GM12878 (cell line): ENCODE data around the gene CNNM4. TPM values are rescaled to one million over a fixed set of nuclear protein-coding genes. Genes with fewer than 3 reads are reported as not detected.

ENCODE experiments used
- ATAC-seq: fragments of 200-7000 bp; cut with Tn5 transposase; 3 replicates; pipeline ENCODE4 v1.9.1; 2020; ENCODE audit warnings: mild to moderate bottlenecking, moderate library complexity
- BruUV-seq: library from RNA; stranded (reverse); fragments of 400-500 nt; replicated peaks from 2 replicates; lab custom pipeline; 2021; lab: Mats Ljungman, UMichigan
- CTCF ChIA-PET: fragments of 300-600 bp; sonication (Branson Sonifier 250); formaldehyde crosslinking; extraction: SDS; loops from one replicate; lab custom pipeline; 2021; ENCODE audit warnings: inconsistent platforms; lab: Yijun Ruan, JAX
- POLR2A ChIA-PET: fragments of 350-600 bp; formaldehyde crosslinking; extraction: SDS; loops from one replicate; lab custom pipeline; 2021; ENCODE audit warnings: inconsistent platforms; lab: Charles Lee
- RAD21 ChIA-PET: fragments of 300-600 bp; sonication (Branson Sonifier 250); formaldehyde crosslinking; loops from one replicate; lab custom pipeline; 2023; ENCODE audit warnings: antibody characterized with exemption; ENCODE audit not compliant: unreplicated experiment; lab: Charles Lee
- SMC1A ChIA-PET: fragments of 300-600 bp; sonication (Branson Sonifier 250); formaldehyde crosslinking; loops from one replicate; lab custom pipeline; 2023; ENCODE audit not compliant: unreplicated experiment, uncharacterized antibody; lab: Charles Lee
- DNase-seq: peaks from one replicate; pipeline ENCODE4 v3.0.0-alpha.2; 2011; ENCODE audit warnings: low read depth, low spot score
- FAIRE-seq: peaks from 3 replicates; lab custom pipeline; 2011; peaks lifted over from hg19 to GRCh38; lab: Jason Lieb, UNC
- H2AFZ ChIP-seq: 2 replicates; pipeline ENCODE4 v1.6.0; 2011; ENCODE audit warnings: low read depth, low read length, control low read depth; ENCODE audit not compliant: control insufficient read depth
- H3K27ac ChIP-seq: 2 replicates; pipeline ENCODE4 v1.5.1; 2011; ENCODE audit warnings: control low read depth; ENCODE audit not compliant: control insufficient read depth, insufficient read depth
- H3K27me3 ChIP-seq, 2 experiments: replicated peaks in 1 of 2; 2 replicates each; pipeline versions ENCODE4 v1.6.0 to v1.6.1; 2011; ENCODE audit warnings: low read length in 1 of 2; ENCODE audit not compliant: control insufficient read depth in 2 of 2, insufficient read depth in 2 of 2
- H3K36me3 ChIP-seq, 2 experiments: 2 replicates each; pipeline ENCODE4 v1.5.1; 2011; ENCODE audit warnings: low read length in 1 of 2; ENCODE audit not compliant: control insufficient read depth in 2 of 2, insufficient read depth in 2 of 2
- H3K4me1 ChIP-seq: 2 replicates; pipeline ENCODE4 v1.6.1; 2011; ENCODE audit warnings: mild to moderate bottlenecking, low read length, moderate library complexity, mixed read lengths; ENCODE audit not compliant: control insufficient read depth, insufficient read depth
- H3K4me2 ChIP-seq: 2 replicates; pipeline ENCODE4 v1.6.0; 2011; ENCODE audit warnings: control low read depth; ENCODE audit not compliant: control insufficient read depth, insufficient read depth
- H3K4me3 ChIP-seq: fragments of 200-600 bp; sonication (generic); 2 replicates; pipeline ENCODE4 v1.5.1; 2016
- H3K79me2 ChIP-seq: 2 replicates; pipeline ENCODE4 v1.6.0; 2011; ENCODE audit warnings: low read length; ENCODE audit not compliant: control insufficient read depth, insufficient read depth
- H3K9ac ChIP-seq: 2 replicates; pipeline ENCODE4 v1.8.0; 2011; ENCODE audit warnings: low read length, control low read depth, mixed read lengths; ENCODE audit not compliant: control insufficient read depth, insufficient read depth
- H3K9me3 ChIP-seq: replicated peaks from 3 replicates; pipeline ENCODE4 v1.5.1; 2011; ENCODE audit warnings: mild to moderate bottlenecking, low read length; ENCODE audit not compliant: control insufficient read depth, insufficient read depth
- H4K20me1 ChIP-seq: 2 replicates; pipeline ENCODE4 v1.6.0; 2011; ENCODE audit not compliant: control insufficient read depth, insufficient read depth
- BHLHE40 ChIP-seq, 2 experiments: fragments of 450-650 bp in 1 of 2; IDR thresholded peaks; 2 replicates each; pipeline ENCODE4 v1.6.1; 2011 to 2017; ENCODE audit warnings: low read depth in 2 of 2, borderline replicate concordance in 1 of 2, improper control_type of control experiment in 1 of 2, low read length in 1 of 2, mild to moderate bottlenecking in 1 of 2
- BMI1 ChIP-seq: fragments of 450-650 bp; IDR thresholded peaks from 2 replicates; pipeline ENCODE4 v1.6.1; 2016; ENCODE audit warnings: mild to moderate bottlenecking, moderate library complexity, borderline replicate concordance
- CHD1 ChIP-seq: IDR thresholded peaks from 2 replicates; pipeline ENCODE4 v1.6.1; 2012; ENCODE audit warnings: low read depth, low read length, improper control_type of control experiment
- CREM ChIP-seq: IDR thresholded peaks from 2 replicates; pipeline ENCODE4 v1.6.1; 2014; ENCODE audit warnings: antibody characterized with exemption, low read depth
- EGR1 ChIP-seq, 2 experiments: IDR thresholded peaks; 1 replicate in 1 of 2; 2 replicates in 1 of 2; pipeline ENCODE4 v1.6.1; 2011 to 2012; ENCODE audit warnings: low read depth in 2 of 2, low read length in 2 of 2, borderline replicate concordance in 1 of 2, mild to moderate bottlenecking in 1 of 2, moderate library complexity in 1 of 2
- EZH2 ChIP-seq: IDR thresholded peaks from 2 replicates; pipeline ENCODE4 v1.6.1; 2012; ENCODE audit warnings: low read depth, mild to moderate bottlenecking, control low read depth, inconsistent platforms, low read length, borderline replicate concordance; ENCODE audit not compliant: control insufficient read depth
- GATAD2B ChIP-seq: fragments of 450-650 bp; conservative IDR thresholded peaks from 2 replicates; pipeline ENCODE4 v1.6.1; 2017; ENCODE audit warnings: low read depth, mild to moderate bottlenecking, moderate library complexity
- HDGF ChIP-seq: fragments of 450-650 bp; IDR thresholded peaks from 2 replicates; pipeline ENCODE4 v1.6.1; 2016; ENCODE audit warnings: antibody characterized with exemption
- MEF2B ChIP-seq: fragments of 450-650 bp; IDR thresholded peaks from 2 replicates; pipeline ENCODE4 v1.6.1; 2018; ENCODE audit warnings: mild to moderate bottlenecking, moderate library complexity; ENCODE audit not compliant: partially characterized antibody, poor library complexity, severe bottlenecking
- PAX8 ChIP-seq: fragments of 450-650 bp; IDR thresholded peaks from 2 replicates; pipeline ENCODE4 v1.6.1; 2017; ENCODE audit warnings: mild to moderate bottlenecking, moderate library complexity
- POLR2A ChIP-seq: IDR thresholded peaks from 2 replicates; pipeline ENCODE4 v1.6.1; 2011; ENCODE audit warnings: low read depth, mild to moderate bottlenecking, low read length
- RAD21 ChIP-seq: IDR thresholded peaks from 2 replicates; pipeline ENCODE4 v1.6.1; 2011; ENCODE audit warnings: mild to moderate bottlenecking, low read depth, low read length, moderate library complexity; ENCODE audit not compliant: insufficient read depth
- RBBP5 ChIP-seq: fragments of 200-600 bp; sonication (generic); conservative IDR thresholded peaks from 2 replicates; pipeline ENCODE4 v1.6.1; 2016
- RELA ChIP-seq: fragments of 450-650 bp; IDR thresholded peaks from 2 replicates; pipeline ENCODE4 v1.8.0; 2014; ENCODE audit warnings: borderline replicate concordance; ENCODE audit not compliant: partially characterized antibody
- SRF ChIP-seq, 2 experiments: IDR thresholded peaks; 2 replicates each; pipeline ENCODE4 v1.6.1; 2011; ENCODE audit warnings: low read depth in 2 of 2, low read length in 2 of 2, mild to moderate bottlenecking in 1 of 2, moderate library complexity in 1 of 2
- SUPT20H ChIP-seq: IDR thresholded peaks from 2 replicates; pipeline ENCODE4 v1.6.1; 2011; ENCODE audit warnings: low read depth, mild to moderate bottlenecking, low read length, moderate library complexity, borderline replicate concordance; ENCODE audit not compliant: control insufficient read depth
- ZNF274 ChIP-seq: IDR thresholded peaks from one replicate; pipeline ENCODE4 v1.8.0; 2011; ENCODE audit not compliant: insufficient read length, insufficient read depth
- WGBS: methylation state at CpG from one replicate; pipeline ENCODE4 v1.1.6; 2016; ENCODE audit warnings: low lambda C conversion rate; ENCODE audit not compliant: insufficient replicate concordance, insufficient coverage; ENCODE audit errors: missing lambda C conversion rate; 5-methylcytosine and 5-hydroxymethylcytosine counted together
- in situ Hi-C: fragments of 300-500 bp; cut with MboI; formaldehyde crosslinking; loops from 9 replicates; pipeline ENCODE4 v1.14.3; 2018; ENCODE audit warnings: mixed read lengths
- intact Hi-C: fragments of 100-400 bp; cut with micrococcal nuclease; formaldehyde crosslinking; loops from one replicate; pipeline ENCODE4 v1.14.2; 2022; ENCODE audit not compliant: unreplicated experiment
- polyA plus RNA-seq, 11 experiments: library from polyadenylated mRNA; depleted of rRNA in 4 of 11; unstranded in 6 of 11; stranded (reverse) in 5 of 11; fragments of >200 nt; fragmentation: Nextera tagmentation in 4 of 11; fragmentation: Illumina TruSeq in 1 of 11; extraction: Ambion mirVana in 4 of 11; extraction: Trizol in 1 of 11; gene quantifications; 1 replicate in 1 of 11; 2 replicates in 10 of 11; pipeline versions ENCODE4 v1.2.1 to v1.2.3, GENCODE V29; 2011 to 2016; ENCODE audit warnings: inconsistent platforms in 2 of 11, missing spikeins in 2 of 11, low read depth in 1 of 11
- total RNA-seq, 4 experiments: library from RNA; depleted of rRNA in 3 of 4; stranded (reverse); fragments of >200 nt in 3 of 4; fragmentation: Illumina TruSeq in 1 of 4; extraction: Trizol in 1 of 4; gene quantifications; 2 replicates each; pipeline versions ENCODE4 v1.2.1 to v1.2.3, GENCODE V29; 2013 to 2021
- TF ChIP-seq, protein P1 (sequence below): IDR thresholded peaks from 2 replicates; pipeline ENCODE4 v1.6.1; 2011; ENCODE audit warnings: borderline replicate concordance, low read depth, mild to moderate bottlenecking, moderate library complexity, mixed read lengths, low read length; ENCODE audit not compliant: insufficient read depth; ENCODE audit errors: extremely low read length
- TF ChIP-seq, protein P2 (sequence below): fragments of 450-650 bp; conservative IDR thresholded peaks from 2 replicates; pipeline ENCODE4 v1.6.1; 2017; ENCODE audit warnings: mild to moderate bottlenecking, moderate library complexity
- TF ChIP-seq, protein P3 (sequence below): IDR thresholded peaks from 2 replicates; pipeline ENCODE4 v1.6.1; 2012; ENCODE audit warnings: low read depth, low read length, improper control_type of control experiment

CNNM4 gene
- total and polyA plus RNA-seq, 10 of the 15 experiments (the other 5 are each of a cell fraction or from before 2014, with no cell fraction given): 2.4 to 13.8 (median 8.1) TPM

DNA sequence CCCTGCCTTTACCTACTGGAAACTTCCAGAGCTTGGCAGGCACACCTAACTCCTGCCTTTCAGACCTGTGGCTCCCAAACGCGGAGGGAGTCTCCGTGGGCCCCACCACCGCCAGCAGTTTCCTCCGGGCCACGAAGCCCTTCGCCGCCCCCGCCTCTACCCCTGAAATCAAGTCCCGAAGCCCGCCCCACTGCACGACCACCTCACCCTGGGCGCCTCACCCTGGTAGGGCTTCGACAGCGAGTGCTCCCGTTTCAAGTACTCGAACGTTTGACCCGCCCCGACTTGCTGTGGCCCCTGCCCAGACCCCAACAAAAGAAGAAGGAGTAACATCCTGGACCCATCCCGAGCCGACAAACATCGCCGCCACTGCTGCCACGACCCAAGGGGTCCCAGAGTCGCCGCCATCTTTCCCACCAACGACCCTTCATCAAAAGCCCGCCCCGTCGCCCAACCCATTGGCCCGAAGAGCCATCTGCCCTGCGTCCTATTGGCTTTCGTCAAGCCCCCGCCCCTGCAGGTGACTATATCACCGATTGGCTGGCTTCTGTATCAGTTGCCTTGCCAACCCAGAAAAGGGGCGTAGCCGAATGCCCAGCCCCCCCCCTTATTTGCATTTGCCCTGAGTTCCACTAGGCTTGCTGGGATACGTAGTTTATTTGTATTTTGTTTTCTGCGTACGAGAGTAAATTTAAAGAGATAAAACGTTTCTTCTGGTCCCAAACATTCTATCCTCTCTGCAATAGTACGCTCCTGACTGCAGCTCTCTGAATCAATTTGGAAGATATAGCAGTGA, 20.9 kb upstream of the CNNM4 start, which contains the start of gene LMAN2L:
Gene LMAN2L (minus strand): TSS at position 432 of the 796 bp plus-strand sequence. CDS start 24 bp downstream, at position 408.
- Histone ChIP-seq H3K36me3 (no peaks in the 10 kb centered on the region), H3K79me2 (peaks cover 13% of the 10 kb centered on the region), H3K27me3 (no peaks in the 10 kb centered on the region), H2AFZ (peak within 1 kb of the TSS; percentile 98), H4K20me1 (no peaks in the 10 kb centered on the region), H3K9me3 (no peaks in the 10 kb centered on the region), H3K4me3 (peak within 1 kb of the TSS; percentile 84), H3K4me2 (peak within 1 kb of the TSS; percentile 85), H3K4me1 (no peaks in the 10 kb centered on the region), H3K9ac (peak within 1 kb of the TSS; percentile 83), H3K27ac (peak within 1 kb of the TSS; percentile 56)
- intact Hi-C loops: loop anchor here (1.0 kb wide), 1 partner anchor 20 kb away; the partner anchor contains the start of gene CNNM4
- no TSS peak for BruUV-seq
- ChIA-PET CTCF (interaction anchor here (0.8 to 5.1 kb wide), 4 partner anchors 23 to 61 kb away, joined by 3 to 36 read pairs (median 3); partner anchors contain the start of gene CNNM4), SMC1A (no interaction called here), POLR2A (interaction anchor here (0.7 to 1.4 kb wide), 2 partner anchors 21 to 23 kb away, joined by 4 read pairs; partner anchors contain the start of gene CNNM4), RAD21 (interaction anchor here (1.1 kb wide), 1 partner anchor 21 kb away, joined by 4 read pairs; the partner anchor contains the start of gene CNNM4)
- under 1% methylated on average over 43 of the region's 43 CpGs for WGBS
- peak; percentile 86 for DNase-seq
- in situ Hi-C loops: no loop called here
- peak; percentile 88 for FAIRE-seq
- peak; percentile 100 for ATAC-seq
- TF ChIP-seq RAD21 (no peak), ZNF274 (no peak), SUPT20H (no peak), PAX8 (no peak), MEF2B (peak; percentile 25), EGR1 (IDR thresholded peaks at IDR 0.05; ENCODE audit: borderline replicate concordance in 1 of 2, low read depth in 2 of 2, low read length in 2 of 2) (0 out of 3 replicates have a peak, but pooled peaks of 1 of the 2 experiments have one; percentile 19), RBBP5 (no peak), HDGF (0 out of 2 replicates have a peak, but pooled peaks have one; percentile 63), SRF (IDR thresholded peaks at IDR 0.05; ENCODE audit: low read depth in 2 of 2, low read length in 2 of 2) (0 out of 4 replicates have a peak, but pooled peaks of 1 of the 2 experiments have one; percentile 43), CHD1 (no peak), GATAD2B (0 out of 2 replicates have a peak, but pooled peaks have one; percentile 31), POLR2A (peak; percentile 85), EZH2 (no peak), CREM (peak; percentile 37; the same call in 1 of the 2 replicates), RELA (no peak), BHLHE40 (IDR thresholded peaks at IDR 0.05; ENCODE audit: borderline replicate concordance in 1 of 2, low read depth in 2 of 2, low read length in 1 of 2) (peak; percentile 94 to 96), BMI1 (peak; percentile 95)
- TF ChIP-seq, protein P1, sequence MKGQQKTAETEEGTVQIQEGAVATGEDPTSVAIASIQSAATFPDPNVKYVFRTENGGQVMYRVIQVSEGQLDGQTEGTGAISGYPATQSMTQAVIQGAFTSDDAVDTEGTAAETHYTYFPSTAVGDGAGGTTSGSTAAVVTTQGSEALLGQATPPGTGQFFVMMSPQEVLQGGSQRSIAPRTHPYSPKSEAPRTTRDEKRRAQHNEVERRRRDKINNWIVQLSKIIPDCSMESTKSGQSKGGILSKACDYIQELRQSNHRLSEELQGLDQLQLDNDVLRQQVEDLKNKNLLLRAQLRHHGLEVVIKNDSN: peak; percentile 59
- TF ChIP-seq, protein P2, sequence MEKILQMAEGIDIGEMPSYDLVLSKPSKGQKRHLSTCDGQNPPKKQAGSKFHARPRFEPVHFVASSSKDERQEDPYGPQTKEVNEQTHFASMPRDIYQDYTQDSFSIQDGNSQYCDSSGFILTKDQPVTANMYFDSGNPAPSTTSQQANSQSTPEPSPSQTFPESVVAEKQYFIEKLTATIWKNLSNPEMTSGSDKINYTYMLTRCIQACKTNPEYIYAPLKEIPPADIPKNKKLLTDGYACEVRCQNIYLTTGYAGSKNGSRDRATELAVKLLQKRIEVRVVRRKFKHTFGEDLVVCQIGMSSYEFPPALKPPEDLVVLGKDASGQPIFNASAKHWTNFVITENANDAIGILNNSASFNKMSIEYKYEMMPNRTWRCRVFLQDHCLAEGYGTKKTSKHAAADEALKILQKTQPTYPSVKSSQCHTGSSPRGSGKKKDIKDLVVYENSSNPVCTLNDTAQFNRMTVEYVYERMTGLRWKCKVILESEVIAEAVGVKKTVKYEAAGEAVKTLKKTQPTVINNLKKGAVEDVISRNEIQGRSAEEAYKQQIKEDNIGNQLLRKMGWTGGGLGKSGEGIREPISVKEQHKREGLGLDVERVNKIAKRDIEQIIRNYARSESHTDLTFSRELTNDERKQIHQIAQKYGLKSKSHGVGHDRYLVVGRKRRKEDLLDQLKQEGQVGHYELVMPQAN: peak; percentile 56
- TF ChIP-seq, protein P3, sequence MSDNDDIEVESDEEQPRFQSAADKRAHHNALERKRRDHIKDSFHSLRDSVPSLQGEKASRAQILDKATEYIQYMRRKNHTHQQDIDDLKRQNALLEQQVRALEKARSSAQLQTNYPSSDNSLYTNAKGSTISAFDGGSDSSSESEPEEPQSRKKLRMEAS: no peak
